Measurements from ENCODE around the gene FAM168B. TPM values are rescaled to one million over a fixed set of nuclear protein-coding genes. Genes with fewer than 3 reads are reported as not detected.

FAM168B gene
- total RNA-seq, 5 donors from 2014 or later (not counting 1 experiment from before 2014, with no cell fraction given): 61.7 to 84.0 (median 73.3) TPM

- POLR2A ChIA-PET: interaction anchor here in 1 of 2 donors (0.6 kb wide), 1 partner anchor 83 kb away, joined by 3 read pairs; the partner anchor contains the start of gene FAM168B
Observed at GRCh38 chr2:131009713-131010475, 83.4 kb downstream of the FAM168B start.

GRCh38 chr2:131008967-131009366, 84.3 kb downstream of the FAM168B start:
- no peak overlapping the region for H3K27ac Mint-ChIP-seq
- no peaks in the 10 kb centered on the region for H3K9me3 ChIP-seq
- peaks cover 0 to 4% (median 0%) of the 10 kb centered on the region in 3 donors for H3K9me3 Mint-ChIP-seq
- H3K27ac ChIP-seq (ENCODE audit: low read length): no peak overlapping the region
- H3K4me3 ChIP-seq (ENCODE audit: control insufficient read depth in 1 of 2, extremely low read depth in 1 of 2, low read length in 1 of 2): no peak overlapping the region
- WGBS (ENCODE audit: insufficient coverage): no CpG with 5 or more reads among the region's 1 CpG
- DNase-seq (no peak), ATAC-seq (replicated peaks in 1 of 4) (no peak)
- ChIA-PET POLR2A (interaction anchor here in 1 of 2 donors (0.6 kb wide), 1 partner anchor 31 kb away, joined by 5 read pairs; no protein-coding TSS in a partner anchor), CTCF (no interaction called here)
- H3K36me3 Mint-ChIP-seq: no peaks in the 10 kb centered on the region
- H3K27me3 Mint-ChIP-seq: peaks cover 8 to 21% of the 10 kb centered on the region in 2 donors
- H3K4me1 Mint-ChIP-seq: peaks cover 29 to 32% (median 32%) of the 10 kb centered on the region in 3 donors
- H3K4me3 Mint-ChIP-seq: no peak overlapping the region
- peaks cover 12 to 18% of the 10 kb centered on the region in 2 experiments for H3K4me1 ChIP-seq (ENCODE audit: control insufficient read depth in 1 of 2, extremely low read depth in 1 of 2, insufficient read depth in 2 of 2, low read length in 2 of 2)
- H3K27me3 ChIP-seq (replicated peaks in 1 of 2; ENCODE audit: control insufficient read depth in 2 of 2, extremely low read depth in 1 of 2, insufficient read depth in 2 of 2, low read length in 1 of 2): peaks cover 0 to 14% of the 10 kb centered on the region in 2 experiments
- H3K36me3 ChIP-seq (ENCODE audit: control insufficient read depth in 2 of 2, extremely low read depth in 1 of 2, insufficient read depth in 1 of 2, low read length in 1 of 2): no peaks in the 10 kb centered on the region

More at GRCh38 chr2:131009713-131010475, 83.4 kb downstream of the FAM168B start:
- peak overlapping the region; percentile 27 to 72 for H3K27ac Mint-ChIP-seq
- peaks cover 8 to 18% of the 10 kb centered on the region in 2 donors for H3K27me3 Mint-ChIP-seq
- H3K4me3 ChIP-seq (ENCODE audit: control insufficient read depth in 1 of 2, extremely low read depth in 1 of 2, low read length in 1 of 2): no peak overlapping the region
- H3K27ac ChIP-seq (ENCODE audit: low read length): no peak overlapping the region
- H3K9me3 Mint-ChIP-seq: peaks cover 0 to 4% (median 0%) of the 10 kb centered on the region in 3 donors
- H3K27me3 ChIP-seq (replicated peaks in 1 of 2; ENCODE audit: control insufficient read depth in 2 of 2, extremely low read depth in 1 of 2, insufficient read depth in 2 of 2, low read length in 1 of 2): peaks cover 0 to 11% of the 10 kb centered on the region in 2 experiments
- DNase-seq (no peak), ATAC-seq (replicated peaks in 1 of 4) (peak in 1 of 4 experiments; percentile 59)
- H3K4me1 Mint-ChIP-seq: peaks cover 29 to 32% (median 32%) of the 10 kb centered on the region in 3 donors
- WGBS (ENCODE audit: insufficient coverage): 17% methylated on average over 1 of the region's 6 CpGs
- no peaks in the 10 kb centered on the region for H3K36me3 ChIP-seq (ENCODE audit: control insufficient read depth in 2 of 2, extremely low read depth in 1 of 2, insufficient read depth in 1 of 2, low read length in 1 of 2)
- CTCF ChIA-PET: no interaction called here
- H3K4me3 Mint-ChIP-seq: peak overlapping the region in 2 of 3 donors; percentile 18 to 52
- peaks cover 12 to 18% of the 10 kb centered on the region in 2 experiments for H3K4me1 ChIP-seq (ENCODE audit: control insufficient read depth in 1 of 2, extremely low read depth in 1 of 2, insufficient read depth in 2 of 2, low read length in 2 of 2)
- no peaks in the 10 kb centered on the region for H3K9me3 ChIP-seq
- no peaks in the 10 kb centered on the region for H3K36me3 Mint-ChIP-seq

- no peak overlapping the region for H3K27ac ChIP-seq (ENCODE audit: low read length)
- ATAC-seq (replicated peaks in 1 of 4) (no peak), DNase-seq (no peak)
- no peaks in the 10 kb centered on the region for H3K36me3 Mint-ChIP-seq
- POLR2A ChIA-PET: no interaction called here
- peaks cover 24 to 25% (median 25%) of the 10 kb centered on the region in 3 donors for H3K4me1 Mint-ChIP-seq
- no peak overlapping the region for H3K4me3 Mint-ChIP-seq
- peaks cover 7 to 21% of the 10 kb centered on the region in 2 donors for H3K27me3 Mint-ChIP-seq
- H3K27me3 ChIP-seq (replicated peaks in 1 of 2; ENCODE audit: control insufficient read depth in 2 of 2, extremely low read depth in 1 of 2, insufficient read depth in 2 of 2, low read length in 1 of 2): peaks cover 0 to 15% of the 10 kb centered on the region in 2 experiments
- CTCF ChIA-PET: no interaction called here
- H3K36me3 ChIP-seq (ENCODE audit: control insufficient read depth in 2 of 2, extremely low read depth in 1 of 2, insufficient read depth in 1 of 2, low read length in 1 of 2): no peaks in the 10 kb centered on the region
- no peak overlapping the region for H3K4me3 ChIP-seq (ENCODE audit: control insufficient read depth in 1 of 2, extremely low read depth in 1 of 2, low read length in 1 of 2)
- H3K9me3 ChIP-seq: no peaks in the 10 kb centered on the region
- peaks cover 0 to 4% (median 0%) of the 10 kb centered on the region in 3 donors for H3K9me3 Mint-ChIP-seq
- peaks cover 12 to 13% of the 10 kb centered on the region in 2 experiments for H3K4me1 ChIP-seq (ENCODE audit: control insufficient read depth in 1 of 2, extremely low read depth in 1 of 2, insufficient read depth in 2 of 2, low read length in 2 of 2)
- H3K27ac Mint-ChIP-seq: no peak overlapping the region
- 100% methylated on average over 1 of the region's 2 CpGs for WGBS (ENCODE audit: insufficient coverage)
Observed at GRCh38 chr2:131006561-131006960, 86.7 kb downstream of the FAM168B start.

GRCh38 chr2:131005216-131005935, 87.9 kb downstream of the FAM168B start:
- CTCF ChIA-PET: no interaction called here
- no peak overlapping the region for H3K27ac ChIP-seq (ENCODE audit: low read length)
- H3K4me1 ChIP-seq (ENCODE audit: control insufficient read depth in 1 of 2, extremely low read depth in 1 of 2, insufficient read depth in 2 of 2, low read length in 2 of 2): peaks cover 3 to 8% of the 10 kb centered on the region in 2 experiments
- no peak overlapping the region for H3K4me3 ChIP-seq (ENCODE audit: control insufficient read depth in 1 of 2, extremely low read depth in 1 of 2, low read length in 1 of 2)
- Mint-ChIP-seq H3K27me3 (peaks cover 4 to 20% of the 10 kb centered on the region in 2 donors), H3K4me1 (peaks cover 12 to 14% (median 13%) of the 10 kb centered on the region in 3 donors), H3K27ac (no peak overlapping the region), H3K36me3 (no peaks in the 10 kb centered on the region), H3K4me3 (no peak overlapping the region), H3K9me3 (peaks cover 0 to 4% (median 0%) of the 10 kb centered on the region in 3 donors)
- 81% methylated on average over 10 of the region's 16 CpGs for WGBS (ENCODE audit: insufficient coverage)
- ATAC-seq (replicated peaks in 1 of 4) (no peak), DNase-seq (no peak)
- peaks cover 0 to 14% of the 10 kb centered on the region in 2 experiments for H3K27me3 ChIP-seq (replicated peaks in 1 of 2; ENCODE audit: control insufficient read depth in 2 of 2, extremely low read depth in 1 of 2, insufficient read depth in 2 of 2, low read length in 1 of 2)
- no peaks in the 10 kb centered on the region for H3K9me3 ChIP-seq
- no peaks in the 10 kb centered on the region for H3K36me3 ChIP-seq (ENCODE audit: control insufficient read depth in 2 of 2, extremely low read depth in 1 of 2, insufficient read depth in 1 of 2, low read length in 1 of 2)
- POLR2A ChIA-PET: no interaction called here

- Histone ChIP-seq H3K4me3 (ENCODE audit: control insufficient read depth in 1 of 2, extremely low read depth in 1 of 2, low read length in 1 of 2) (no peak overlapping the region), H3K27ac (ENCODE audit: low read length) (no peak overlapping the region), H3K36me3 (ENCODE audit: control insufficient read depth in 2 of 2, extremely low read depth in 1 of 2, insufficient read depth in 1 of 2, low read length in 1 of 2) (no peaks in the 10 kb centered on the region), H3K4me1 (ENCODE audit: control insufficient read depth in 1 of 2, extremely low read depth in 1 of 2, insufficient read depth in 2 of 2, low read length in 2 of 2) (peaks cover 0 to under 1% of the 10 kb centered on the region in 2 experiments), H3K27me3 (replicated peaks in 1 of 2; ENCODE audit: control insufficient read depth in 2 of 2, extremely low read depth in 1 of 2, insufficient read depth in 2 of 2, low read length in 1 of 2) (peaks cover 0 to 11% of the 10 kb centered on the region in 2 experiments), H3K9me3 (no peaks in the 10 kb centered on the region)
- no peak for DNase-seq
- CTCF ChIA-PET: no interaction called here
- H3K27ac Mint-ChIP-seq: no peak overlapping the region
- no peaks in the 10 kb centered on the region for H3K36me3 Mint-ChIP-seq
- peaks cover 0 to 4% (median 0%) of the 10 kb centered on the region in 3 donors for H3K9me3 Mint-ChIP-seq
- POLR2A ChIA-PET: no interaction called here
- no peak overlapping the region for H3K4me3 Mint-ChIP-seq
- WGBS (ENCODE audit: insufficient coverage): 75% methylated on average over 2 of the region's 11 CpGs
- H3K27me3 Mint-ChIP-seq: peaks cover 4 to 24% of the 10 kb centered on the region in 2 donors
- H3K4me1 Mint-ChIP-seq: peaks cover 5 to 6% (median 6%) of the 10 kb centered on the region in 3 donors
- ATAC-seq (replicated peaks in 1 of 4): no peak
Observed at GRCh38 chr2:131004446-131005209, 88.6 kb downstream of the FAM168B start.

GRCh38 chr2:130998561-130998960, 94.7 kb downstream of the FAM168B start:
- Mint-ChIP-seq H3K27me3 (peaks cover 11 to 28% of the 10 kb centered on the region in 2 donors), H3K4me3 (no peak overlapping the region), H3K36me3 (no peaks in the 10 kb centered on the region), H3K9me3 (no peaks in the 10 kb centered on the region), H3K27ac (no peak overlapping the region), H3K4me1 (no peaks in the 10 kb centered on the region)
- no peaks in the 10 kb centered on the region for H3K9me3 ChIP-seq
- peaks cover 0 to 6% of the 10 kb centered on the region in 2 experiments for H3K27me3 ChIP-seq (replicated peaks in 1 of 2; ENCODE audit: control insufficient read depth in 2 of 2, extremely low read depth in 1 of 2, insufficient read depth in 2 of 2, low read length in 1 of 2)
- DNase-seq (no peak), ATAC-seq (replicated peaks in 1 of 4) (no peak)
- H3K27ac ChIP-seq (ENCODE audit: low read length): no peak overlapping the region
- 82% methylated on average over 3 of the region's 6 CpGs for WGBS (ENCODE audit: insufficient coverage)
- POLR2A ChIA-PET: no interaction called here
- CTCF ChIA-PET: no interaction called here
- H3K4me1 ChIP-seq (ENCODE audit: control insufficient read depth in 1 of 2, extremely low read depth in 1 of 2, insufficient read depth in 2 of 2, low read length in 2 of 2): no peaks in the 10 kb centered on the region
- H3K4me3 ChIP-seq (ENCODE audit: control insufficient read depth in 1 of 2, extremely low read depth in 1 of 2, low read length in 1 of 2): no peak overlapping the region
- H3K36me3 ChIP-seq (ENCODE audit: control insufficient read depth in 2 of 2, extremely low read depth in 1 of 2, insufficient read depth in 1 of 2, low read length in 1 of 2): no peaks in the 10 kb centered on the region
